Liver (tissue), 9 donors: ENCODE data around the gene RHOT1. TPM values are rescaled to one million over a fixed set of nuclear protein-coding genes. Genes with fewer than 3 reads are reported as not detected.
A peak's percentile ranks its signal among the peaks of the same experiment; 100 is the strongest.

ENCODE experiments used
- DNase-seq: peaks from one replicate; pipeline ENCODE4 v3.0.0-alpha.2; 2017; ENCODE audit warnings: low spot score
- H3K27ac ChIP-seq, 2 donors: one replicate each; pipeline ENCODE4 v1.7.0; 2013; ENCODE audit warnings: inconsistent platforms in 2 of 2, low read length in 2 of 2, control low read depth in 1 of 2, low read depth in 1 of 2, mild to moderate bottlenecking in 1 of 2
- H3K27me3 ChIP-seq, 4 donors: one replicate each; pipeline versions ENCODE4 v1.6.1 to v1.7.0; 2013; ENCODE audit warnings: low read length in 3 of 4, inconsistent platforms in 1 of 4, mild to moderate bottlenecking in 1 of 4, moderate library complexity in 1 of 4; ENCODE audit not compliant: control insufficient read depth in 4 of 4, insufficient read depth in 4 of 4
- H3K36me3 ChIP-seq, 4 donors: one replicate each; pipeline versions ENCODE4 v1.6.1 to v1.7.0; 2013; ENCODE audit warnings: low read length in 3 of 4, mild to moderate bottlenecking in 3 of 4, low read depth in 1 of 4, moderate library complexity in 1 of 4; ENCODE audit not compliant: control insufficient read depth in 4 of 4, insufficient read depth in 3 of 4
- H3K4me1 ChIP-seq, 4 donors: one replicate each; pipeline versions ENCODE4 v1.6.1 to v1.7.0; 2013; ENCODE audit warnings: low read length in 3 of 4, mild to moderate bottlenecking in 3 of 4, moderate library complexity in 1 of 4; ENCODE audit not compliant: control insufficient read depth in 4 of 4, insufficient read depth in 4 of 4
- H3K4me3 ChIP-seq, 3 donors: one replicate each; pipeline versions ENCODE4 v1.6.1 to v1.7.0; 2013; ENCODE audit warnings: low read length in 3 of 3, control low read depth in 1 of 3, low read depth in 1 of 3, mild to moderate bottlenecking in 1 of 3
- H3K9ac ChIP-seq, 2 donors: one replicate each; pipeline ENCODE4 v1.7.0; 2013; ENCODE audit warnings: low read length in 2 of 2, mild to moderate bottlenecking in 2 of 2, moderate library complexity in 2 of 2, control low read depth in 1 of 2, low read depth in 1 of 2
- H3K9me3 ChIP-seq, 4 donors: one replicate each; pipeline versions ENCODE4 v1.6.1 to v1.7.0; 2013; ENCODE audit warnings: low read length in 3 of 4; ENCODE audit not compliant: control insufficient read depth in 4 of 4
- EGR1 ChIP-seq, 2 donors: IDR thresholded peaks; 2 replicates each; pipeline ENCODE4 v1.6.1; 2016 to 2018; ENCODE audit warnings: antibody characterized with exemption in 2 of 2, low read depth in 2 of 2
- FOXA1 ChIP-seq: IDR thresholded peaks from 2 replicates; pipeline ENCODE4 v1.6.1; 2016; ENCODE audit warnings: antibody characterized with exemption
- FOXA2 ChIP-seq: IDR thresholded peaks from 2 replicates; pipeline ENCODE4 v1.6.1; 2016; ENCODE audit warnings: antibody characterized with exemption
- GABPA ChIP-seq, 2 donors: IDR thresholded peaks in 1 of 2; conservative IDR thresholded peaks in 1 of 2; 2 replicates each; pipeline ENCODE4 v1.6.1; 2016; ENCODE audit warnings: antibody characterized with exemption in 2 of 2, mild to moderate bottlenecking in 1 of 2, moderate library complexity in 1 of 2
- HNF4A ChIP-seq, 2 donors: conservative IDR thresholded peaks; 2 replicates each; pipeline ENCODE4 v1.6.1; 2016; ENCODE audit warnings: antibody characterized with exemption in 2 of 2, mild to moderate bottlenecking in 2 of 2
- HNF4G ChIP-seq: IDR thresholded peaks from 2 replicates; pipeline ENCODE4 v1.6.1; 2016; ENCODE audit warnings: antibody characterized with exemption
- JUND ChIP-seq, 2 donors: IDR thresholded peaks; 2 replicates each; pipeline ENCODE4 v1.6.1; 2016; ENCODE audit warnings: antibody characterized with exemption in 2 of 2
- NR2F2 ChIP-seq: IDR thresholded peaks from 2 replicates; pipeline ENCODE4 v1.6.1; 2016; ENCODE audit warnings: antibody characterized with exemption
- REST ChIP-seq: IDR thresholded peaks from 2 replicates; pipeline ENCODE4 v1.6.1; 2016; ENCODE audit warnings: antibody characterized with exemption, mild to moderate bottlenecking
- RXRA ChIP-seq, 2 donors: IDR thresholded peaks; 2 replicates each; pipeline ENCODE4 v1.6.1; 2017 to 2018; ENCODE audit warnings: antibody characterized with exemption in 2 of 2, mild to moderate bottlenecking in 1 of 2
- SP1 ChIP-seq: IDR thresholded peaks from 2 replicates; pipeline ENCODE4 v1.6.1; 2018; ENCODE audit warnings: antibody characterized with exemption, mild to moderate bottlenecking
- TAF1 ChIP-seq: conservative IDR thresholded peaks from 2 replicates; pipeline ENCODE4 v1.6.1; 2016; ENCODE audit warnings: antibody characterized with exemption, mild to moderate bottlenecking
- YY1 ChIP-seq: IDR thresholded peaks from 2 replicates; pipeline ENCODE4 v1.6.1; 2016; ENCODE audit warnings: antibody characterized with exemption, mild to moderate bottlenecking
- ZBTB33 ChIP-seq: IDR thresholded peaks from 2 replicates; pipeline ENCODE4 v1.6.1; 2016; ENCODE audit warnings: antibody characterized with exemption
- WGBS: extraction: QIAGEN DNeasy Blood & Tissue Kit; methylation state at CpG from one replicate; pipeline ENCODE4 v1.1.7; 2013; 5-methylcytosine and 5-hydroxymethylcytosine counted together
- polyA plus RNA-seq, 2 donors: library from polyadenylated mRNA; stranded (reverse) in 1 of 2; unstranded in 1 of 2; fragments of 200-250 nt in 1 of 2; fragments of >200 nt in 1 of 2; fragmentation: Nextera tagmentation in 1 of 2; extraction: Ambion mirVana in 1 of 2; gene quantifications; one replicate each; pipeline versions ENCODE4 v1.2.1 to v1.2.3, GENCODE V29; 2013 to 2015
- total RNA-seq, 2 donors: library from RNA; depleted of rRNA; stranded (reverse); fragments of >200 nt; gene quantifications; one replicate each; pipeline ENCODE4 v1.2.3, GENCODE V29; 2014
- TF ChIP-seq, protein P1 (sequence below): IDR thresholded peaks from 2 replicates; pipeline ENCODE4 v1.6.1; 2016; ENCODE audit warnings: antibody characterized with exemption
- TF ChIP-seq, protein P2 (sequence below): fragments of 150-350 bp; IDR thresholded peaks from 2 replicates; pipeline ENCODE4 v1.5.1; 2017; ENCODE audit warnings: improper control_type of control experiment, low read depth, low read length; ENCODE audit not compliant: missing input control
- donor health status: healthy.
- donor health status: healthy.
- donor health status: healthy.
- donor health status: healthy.
- donor health status: healthy.

RHOT1 gene
- total and polyA plus RNA-seq, 4 donors, result 8.1 to 43.4 (median 17.1) TPM

DNA sequence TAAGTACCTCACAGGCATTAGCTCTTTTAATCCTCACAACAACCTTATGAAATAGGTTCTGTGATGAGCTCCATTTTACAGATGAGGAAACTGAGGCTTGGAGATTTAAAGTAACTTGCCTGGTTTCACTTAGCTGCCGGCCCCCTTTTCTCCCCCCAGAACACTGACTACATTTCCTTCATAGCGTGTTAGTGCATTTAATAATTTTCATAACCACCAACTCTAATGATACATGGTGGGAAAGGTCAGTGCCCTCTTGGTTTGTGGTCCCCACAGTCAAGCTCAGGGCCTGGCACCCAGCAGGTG is 16.5 kb upstream of the RHOT1 start:
- no peak for DNase-seq
- no peak for TF ChIP-seq REST
- no peak for TF ChIP-seq FOXA2
- no peak for TF ChIP-seq JUND (IDR thresholded peaks at IDR 0.05)
- TF ChIP-seq HNF4G, result no peak
- no peak for TF ChIP-seq TAF1
- TF ChIP-seq GABPA (IDR thresholded peaks at IDR 0.05 in 1 of 2, conservative IDR thresholded peaks at IDR 0.05 in 1 of 2), result no peak
- no peak for TF ChIP-seq FOXA1
- TF ChIP-seq, protein P1, sequence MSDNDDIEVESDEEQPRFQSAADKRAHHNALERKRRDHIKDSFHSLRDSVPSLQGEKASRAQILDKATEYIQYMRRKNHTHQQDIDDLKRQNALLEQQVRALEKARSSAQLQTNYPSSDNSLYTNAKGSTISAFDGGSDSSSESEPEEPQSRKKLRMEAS, result no peak
- TF ChIP-seq, protein P2, sequence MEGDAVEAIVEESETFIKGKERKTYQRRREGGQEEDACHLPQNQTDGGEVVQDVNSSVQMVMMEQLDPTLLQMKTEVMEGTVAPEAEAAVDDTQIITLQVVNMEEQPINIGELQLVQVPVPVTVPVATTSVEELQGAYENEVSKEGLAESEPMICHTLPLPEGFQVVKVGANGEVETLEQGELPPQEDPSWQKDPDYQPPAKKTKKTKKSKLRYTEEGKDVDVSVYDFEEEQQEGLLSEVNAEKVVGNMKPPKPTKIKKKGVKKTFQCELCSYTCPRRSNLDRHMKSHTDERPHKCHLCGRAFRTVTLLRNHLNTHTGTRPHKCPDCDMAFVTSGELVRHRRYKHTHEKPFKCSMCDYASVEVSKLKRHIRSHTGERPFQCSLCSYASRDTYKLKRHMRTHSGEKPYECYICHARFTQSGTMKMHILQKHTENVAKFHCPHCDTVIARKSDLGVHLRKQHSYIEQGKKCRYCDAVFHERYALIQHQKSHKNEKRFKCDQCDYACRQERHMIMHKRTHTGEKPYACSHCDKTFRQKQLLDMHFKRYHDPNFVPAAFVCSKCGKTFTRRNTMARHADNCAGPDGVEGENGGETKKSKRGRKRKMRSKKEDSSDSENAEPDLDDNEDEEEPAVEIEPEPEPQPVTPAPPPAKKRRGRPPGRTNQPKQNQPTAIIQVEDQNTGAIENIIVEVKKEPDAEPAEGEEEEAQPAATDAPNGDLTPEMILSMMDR, result no peak
- no peak for TF ChIP-seq RXRA (IDR thresholded peaks at IDR 0.05)
- no peak for TF ChIP-seq HNF4A (conservative IDR thresholded peaks at IDR 0.05)
- TF ChIP-seq NR2F2, result no peak
- no peak for TF ChIP-seq YY1
- no peak for TF ChIP-seq EGR1 (IDR thresholded peaks at IDR 0.05; ENCODE audit: low read depth in 2 of 2)
- no peak for TF ChIP-seq SP1
- TF ChIP-seq ZBTB33, result no peak
- peaks cover 7 to 24% (median 20%) of the 10 kb centered on the region in 4 donors for H3K4me1 ChIP-seq
- H3K9ac ChIP-seq, result no peak overlapping the region
- no peaks in the 10 kb centered on the region for H3K9me3 ChIP-seq
- H3K36me3 ChIP-seq, result no peaks in the 10 kb centered on the region
- H3K4me3 ChIP-seq, result no peak overlapping the region
- H3K27ac ChIP-seq, result peak overlapping the region; percentile 76 to 99
- H3K27me3 ChIP-seq, result no peaks in the 10 kb centered on the region
- over 99% methylated on average over 2 of the region's 2 CpGs for WGBS

GRCh38 chr17:32126325-32126724 is 16.0 kb upstream of the RHOT1 start:
- 44% methylated on average over 4 of the region's 4 CpGs for WGBS
- TF ChIP-seq FOXA2 (no peak), HNF4A (conservative IDR thresholded peaks at IDR 0.05) (peak in 1 of 2 donors; percentile 18)

More at GRCh38 chr17:32126325-32126724, 16.0 kb upstream of the RHOT1 start:
- no peaks in the 10 kb centered on the region for H3K27me3 ChIP-seq
- no peaks in the 10 kb centered on the region for H3K36me3 ChIP-seq
- DNase-seq, result no peak
- H3K9ac ChIP-seq, result no peak overlapping the region
- no peaks in the 10 kb centered on the region for H3K9me3 ChIP-seq
- peak overlapping the region; percentile 76 to 99 for H3K27ac ChIP-seq
- peaks cover 7 to 24% (median 20%) of the 10 kb centered on the region in 4 donors for H3K4me1 ChIP-seq
- H3K4me3 ChIP-seq, result no peak overlapping the region
